Measurements from ENCODE around the gene TMEM266.

TMEM266 gene

DNA sequence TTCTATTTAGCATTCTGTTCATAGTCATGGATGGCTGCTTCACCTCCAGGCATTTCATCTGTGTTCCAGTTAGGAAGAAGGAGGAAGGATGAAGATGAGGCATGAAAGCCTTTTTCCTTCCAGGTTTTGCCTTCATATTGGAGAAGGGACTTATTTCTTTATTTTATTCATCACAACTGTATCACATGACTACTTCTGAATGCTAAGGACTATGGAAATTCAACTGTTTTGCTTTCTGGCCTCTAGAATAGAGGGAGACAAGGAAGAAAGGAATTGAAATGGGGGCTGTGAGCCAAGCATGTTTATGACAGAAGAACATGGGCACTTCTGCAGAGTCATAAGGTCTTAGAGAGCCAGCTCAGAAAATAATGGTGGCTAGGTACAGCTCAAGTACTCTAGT lies 10.4 kb downstream of the TMEM266 start:
- DNase-seq = no peak

DNA sequence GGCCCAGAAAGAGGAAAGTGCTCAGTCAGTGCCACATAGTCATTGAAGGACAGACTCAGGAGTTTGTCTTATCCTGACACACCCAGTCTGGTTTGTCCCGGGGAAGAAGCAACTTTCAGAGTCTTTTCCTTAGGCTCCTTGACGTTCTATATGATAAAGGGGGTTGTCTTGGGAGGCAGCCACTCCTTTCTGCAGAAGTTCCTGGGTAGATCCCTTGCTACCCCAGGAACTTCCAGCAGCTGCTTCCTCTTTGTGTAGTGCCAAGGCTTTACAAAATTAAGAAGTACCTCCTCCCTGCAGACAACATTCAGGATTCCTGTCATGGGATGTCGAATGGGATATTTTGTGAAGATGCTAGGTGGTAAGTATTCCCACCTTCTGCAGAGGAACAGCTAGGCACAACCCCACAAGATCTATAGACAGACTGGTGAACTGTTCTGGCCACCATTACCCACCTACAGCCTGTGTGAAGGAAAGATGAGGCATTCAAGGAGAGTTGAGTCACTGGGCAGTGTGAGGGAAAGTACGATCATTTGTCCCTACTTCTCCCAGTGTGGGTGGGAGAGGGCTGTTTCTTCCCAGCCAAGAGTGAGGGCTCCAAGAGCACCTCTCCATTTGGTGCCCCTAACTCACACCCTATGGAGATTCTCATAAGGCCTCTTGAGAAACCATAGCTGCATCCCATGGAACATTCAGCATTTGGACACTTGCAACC lies 11.3 kb downstream of the TMEM266 start:
- no peak for DNase-seq

DNA sequence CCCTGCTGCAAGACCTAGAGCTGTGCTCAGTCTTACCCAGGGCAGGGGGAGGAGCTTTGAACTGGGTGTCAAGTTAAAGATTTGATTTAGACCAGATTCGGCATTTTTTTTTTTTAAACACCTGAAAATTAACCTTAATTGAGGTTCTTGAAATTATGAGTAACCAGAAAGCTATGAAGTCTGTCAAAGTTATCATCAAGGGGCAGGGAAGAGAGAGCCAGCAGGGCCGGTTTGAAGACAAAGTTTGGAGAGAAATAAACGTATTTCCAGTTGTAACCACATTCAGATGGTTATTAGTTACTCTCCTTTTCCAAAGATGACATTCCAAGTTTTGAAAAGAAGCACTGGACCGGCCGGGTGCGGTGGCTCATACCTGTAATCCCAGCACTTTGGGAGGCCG lies 12.0 kb downstream of the TMEM266 start:
- DNase-seq = no peak

DNA sequence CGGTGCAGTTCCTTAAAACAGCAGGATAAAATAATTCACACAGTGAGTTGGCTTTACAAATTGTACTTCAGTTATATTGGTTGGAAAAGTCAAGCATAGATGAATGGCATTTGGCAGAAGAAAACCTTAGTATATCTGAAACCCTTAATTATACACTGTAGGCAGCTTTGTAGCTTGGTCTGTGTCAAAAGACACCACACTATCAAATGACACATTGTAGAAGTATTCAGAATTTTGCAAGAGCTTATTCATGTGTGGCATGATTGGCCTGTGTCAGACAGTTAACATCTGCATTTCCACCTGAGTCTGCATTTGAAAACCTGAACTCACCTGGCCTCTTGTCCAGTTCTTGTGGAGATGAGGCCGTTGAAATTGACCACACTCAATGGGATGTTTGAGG lies 13.8 kb downstream of the TMEM266 start:
- DNase-seq = no peak

DNA sequence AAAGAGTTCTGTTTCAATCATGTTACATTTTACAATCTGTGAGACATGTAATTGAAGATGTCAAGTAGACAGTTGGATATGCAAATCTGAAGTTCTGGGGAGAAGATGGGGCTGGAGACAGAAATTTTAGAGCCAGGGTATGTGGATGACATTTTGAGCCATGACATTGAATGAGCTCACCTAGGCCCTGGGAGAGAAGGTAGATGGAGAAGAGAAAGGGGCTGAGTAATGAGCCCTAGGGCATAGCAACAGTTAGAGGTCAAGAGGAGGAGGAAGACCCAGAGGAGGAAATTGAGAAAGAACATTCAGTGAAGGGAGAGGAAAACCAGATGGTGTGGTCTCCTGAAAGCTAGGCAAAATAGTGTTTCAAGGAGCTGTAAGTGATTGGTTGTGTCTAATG lies 15.3 kb downstream of the TMEM266 start:
- no peak for DNase-seq

DNA sequence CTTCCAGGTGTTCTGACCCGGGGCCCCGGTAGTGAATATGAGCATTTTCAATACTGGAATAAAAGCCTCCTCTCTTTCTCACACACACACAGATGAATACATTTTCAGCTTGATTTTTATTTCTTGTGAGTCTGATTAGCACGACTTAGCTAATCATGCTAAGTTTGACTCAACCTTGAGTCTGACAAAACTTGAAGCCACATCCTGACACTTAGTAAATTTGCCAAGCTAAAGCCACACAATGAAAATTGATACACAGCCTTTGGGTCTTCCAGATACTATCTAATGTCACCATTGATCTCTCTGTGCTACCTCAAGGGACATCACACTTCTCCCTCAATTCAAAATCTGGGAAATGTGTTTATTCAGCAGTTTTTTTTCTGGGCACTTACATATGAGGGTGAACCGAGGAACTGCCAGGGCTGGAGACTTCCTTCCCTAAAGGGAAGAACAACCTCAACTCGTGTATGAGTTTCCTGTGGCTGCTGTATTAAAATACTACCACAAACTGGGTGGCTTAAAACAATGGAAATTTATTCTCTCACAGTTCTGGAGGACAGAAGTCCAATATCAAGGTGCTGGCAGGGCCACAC lies 18.6 kb downstream of the TMEM266 start:
- DNase-seq = no peak

DNA sequence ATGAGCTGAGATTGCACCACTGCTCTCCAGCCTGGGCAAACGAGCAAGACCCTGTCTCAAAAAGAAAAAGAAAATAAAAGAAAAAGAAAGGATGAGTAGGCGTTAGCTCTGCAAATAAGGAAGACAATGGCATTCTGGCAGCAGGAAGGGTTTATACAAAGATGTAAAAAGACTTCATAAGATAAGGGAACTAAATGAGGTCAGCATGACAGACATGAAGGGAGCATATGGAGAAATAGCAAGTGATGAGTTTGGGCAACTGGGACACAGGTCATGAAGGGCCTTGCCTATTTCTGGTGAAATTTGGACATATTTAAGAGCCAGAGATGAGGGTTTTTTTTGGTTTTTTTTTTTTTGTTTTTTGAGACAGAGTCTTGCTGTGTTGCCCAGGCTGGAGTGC lies 24.5 kb downstream of the TMEM266 start:
- no peak for DNase-seq

DNA sequence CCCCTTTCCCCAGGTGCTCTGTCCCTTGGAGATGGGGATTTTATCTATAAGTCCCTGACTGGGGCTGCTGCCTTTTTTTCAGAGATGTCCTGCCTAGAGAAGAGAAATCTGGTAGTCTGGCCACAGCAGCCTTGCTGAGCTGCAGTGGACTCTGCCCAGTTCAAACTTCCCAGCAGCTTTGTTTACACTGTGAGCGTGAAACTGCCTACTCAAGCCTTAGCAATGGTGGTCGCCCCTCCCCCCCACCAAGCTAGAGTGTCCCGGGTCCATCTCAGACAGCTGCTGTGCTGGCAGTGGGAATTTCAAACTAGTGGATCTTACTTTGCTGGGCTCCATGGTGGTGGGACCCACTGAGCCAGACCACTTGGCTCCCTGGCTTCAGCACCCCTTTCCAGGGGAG lies 38.9 kb downstream of the TMEM266 start:
- no peak for DNase-seq

DNA sequence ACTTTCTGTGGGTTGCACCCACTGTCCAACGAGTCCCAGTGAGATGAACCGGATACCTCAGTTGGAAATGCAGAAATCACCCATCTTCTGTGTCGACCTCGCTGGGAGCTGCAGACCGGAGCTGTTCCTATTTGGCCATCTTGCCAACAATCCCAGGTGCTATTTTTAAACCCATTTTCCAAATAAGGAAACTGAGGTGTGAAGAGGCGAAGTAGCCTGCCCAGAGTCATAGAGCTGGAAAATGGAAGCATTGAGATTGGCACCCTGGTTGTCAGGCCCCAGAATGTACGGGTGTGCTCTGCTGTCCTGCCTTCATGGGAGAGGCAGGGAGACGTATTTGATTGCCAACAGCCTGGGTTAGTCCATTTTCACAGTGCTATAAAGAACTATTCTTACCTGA lies 39.6 kb downstream of the TMEM266 start:
- no peak for DNase-seq

DNA sequence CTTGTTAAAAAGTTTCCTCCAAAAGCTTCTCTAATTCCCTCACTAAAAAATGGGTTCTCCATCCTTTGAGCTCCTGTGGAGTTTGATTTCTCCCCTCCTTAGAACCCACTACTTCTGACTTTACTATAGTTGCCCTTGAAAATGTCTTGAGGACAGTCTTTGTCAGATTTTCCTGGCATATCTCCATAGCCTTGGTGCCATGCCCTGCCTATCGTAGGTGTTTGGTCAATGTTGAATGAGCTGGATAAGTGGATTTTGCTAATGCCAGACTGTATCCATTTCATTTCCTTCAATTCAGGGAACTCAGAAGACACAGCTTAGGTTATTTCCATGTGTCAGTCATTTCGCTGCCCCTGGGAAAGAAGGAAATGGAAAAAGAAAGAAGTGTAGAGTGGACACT lies 40.6 kb downstream of the TMEM266 start:
- no peak for DNase-seq

DNA sequence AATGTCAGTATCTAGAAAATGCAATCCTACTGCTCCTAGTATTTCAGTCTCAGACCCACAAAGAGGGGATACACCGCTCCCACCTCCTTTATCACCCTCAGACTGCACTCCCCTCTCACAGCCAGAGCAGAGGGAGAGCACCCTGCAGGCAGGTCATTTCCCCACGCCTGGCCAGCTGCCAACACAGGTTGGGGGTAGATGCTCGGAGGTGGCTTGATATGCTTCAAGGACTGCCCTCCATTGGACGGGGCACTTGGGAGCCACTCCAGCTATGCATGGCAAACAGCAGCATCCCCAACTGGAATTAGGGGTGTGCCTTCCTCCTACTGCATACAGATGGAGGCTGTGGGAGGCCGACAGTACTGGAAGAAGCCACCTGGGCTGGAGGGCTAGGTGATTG lies 41.9 kb downstream of the TMEM266 start:
- no peak for DNase-seq

DNA sequence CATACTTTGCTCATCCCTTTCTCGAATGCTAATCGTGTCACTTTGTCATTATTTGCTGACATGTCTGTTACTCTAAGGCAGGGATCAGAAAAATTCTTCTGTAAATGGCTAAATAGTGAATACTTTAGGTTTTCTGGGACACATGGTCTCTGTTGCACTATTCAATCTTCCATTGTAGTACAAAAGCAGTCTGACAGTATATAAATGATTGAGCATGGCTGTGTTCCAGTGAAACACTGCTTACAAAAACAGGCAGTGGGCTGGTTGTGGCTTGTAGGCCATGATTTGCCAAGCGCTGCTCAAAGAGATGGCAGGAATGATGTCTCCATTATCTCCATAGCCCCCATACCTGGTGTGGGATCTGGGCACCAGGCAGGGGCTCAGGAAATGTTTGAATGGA lies 45.6 kb downstream of the TMEM266 start:
- no peak for DNase-seq

DNA sequence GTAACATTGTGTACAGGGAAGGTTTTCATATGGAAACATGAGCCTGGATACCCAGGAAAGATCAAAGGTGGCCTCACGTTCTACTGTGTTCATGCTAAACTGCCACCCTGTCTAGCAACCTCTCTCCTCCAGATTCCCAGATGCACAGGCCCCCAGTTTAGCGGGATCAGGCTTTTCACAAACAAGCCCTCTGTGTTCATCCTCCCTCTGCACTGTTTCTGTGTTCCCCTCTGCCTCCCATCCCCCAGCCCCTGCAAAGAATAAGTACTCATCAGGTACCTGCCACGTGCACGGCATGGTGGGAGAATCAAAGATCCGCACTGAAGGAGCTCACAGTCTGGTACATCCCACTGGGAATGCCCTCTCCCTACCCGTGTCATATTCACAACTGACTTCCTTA lies 46.1 kb downstream of the TMEM266 start:
- DNase-seq = no peak

DNA sequence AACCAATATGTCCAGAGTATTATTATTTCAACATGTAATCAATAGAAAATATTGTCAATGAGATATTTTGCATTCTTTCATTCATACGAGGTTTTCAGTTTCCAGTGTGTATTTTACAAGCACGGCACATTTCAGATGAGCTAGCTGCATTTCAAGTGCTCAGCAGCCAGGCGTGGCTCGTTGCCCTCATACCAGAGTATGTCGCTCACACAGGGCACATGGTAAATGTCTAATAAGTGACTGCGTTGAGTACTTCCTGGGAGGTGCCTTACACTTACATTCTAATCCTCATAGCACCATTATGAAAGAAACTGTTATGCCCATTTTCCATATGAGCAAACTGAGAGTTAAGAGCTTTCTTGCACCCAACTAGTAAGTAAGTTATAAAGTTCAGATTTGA lies 47.4 kb downstream of the TMEM266 start:
- DNase-seq = no peak

DNA sequence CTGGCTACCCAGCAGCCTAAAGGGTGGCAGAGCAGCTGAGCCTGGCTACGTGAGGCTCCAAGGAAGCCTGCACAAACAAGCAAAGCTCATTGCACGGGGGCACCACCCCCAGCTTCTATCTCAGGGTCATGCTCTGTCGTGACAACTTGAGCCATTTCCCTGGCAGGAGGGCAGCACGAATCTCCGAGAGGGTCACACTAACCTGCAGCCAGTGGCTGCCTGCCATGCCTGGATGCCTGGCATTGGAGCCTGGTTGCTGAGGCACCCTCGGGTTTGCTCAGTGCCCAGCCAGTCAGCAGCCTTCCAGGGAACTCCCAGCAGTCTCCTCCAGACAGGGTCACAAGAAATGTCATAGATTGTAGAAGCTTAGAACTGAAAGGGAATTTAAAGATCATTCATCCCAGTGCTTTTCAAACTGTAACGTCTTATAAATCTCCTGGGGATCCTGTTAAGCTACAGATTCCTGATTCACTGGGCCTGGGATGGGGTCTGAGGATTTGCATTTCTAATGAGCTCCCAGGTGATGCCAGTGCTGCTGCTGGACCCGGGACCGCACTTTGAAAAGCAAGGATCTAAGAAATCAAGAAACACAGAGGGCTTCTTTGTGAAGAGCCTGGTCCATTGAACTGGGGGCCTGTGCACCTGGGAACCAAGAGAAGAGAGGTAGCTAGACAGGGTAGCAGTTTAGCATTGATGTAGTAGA lies 48.4 kb downstream of the TMEM266 start:
- no peak for DNase-seq

DNA sequence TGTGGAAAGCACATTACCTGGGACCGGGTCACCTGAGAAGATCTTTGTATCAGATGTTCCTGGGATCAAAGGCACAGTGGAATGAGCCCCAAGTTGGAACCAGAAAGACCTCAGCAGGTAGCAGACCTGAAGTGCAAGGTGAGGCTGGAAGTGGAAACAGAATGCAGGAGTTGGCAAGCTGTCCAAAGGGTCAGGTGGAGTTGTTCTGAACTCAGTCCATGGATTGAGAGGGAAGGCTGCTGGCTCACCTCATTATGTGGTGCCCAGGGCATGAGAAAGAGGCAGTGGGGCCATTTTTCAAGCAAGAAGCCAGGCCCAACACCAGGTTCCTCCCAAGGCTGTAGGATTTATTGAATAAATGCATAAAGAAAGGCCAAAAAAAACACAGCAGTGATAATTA lies 49.3 kb downstream of the TMEM266 start:
- no peak for DNase-seq

DNA sequence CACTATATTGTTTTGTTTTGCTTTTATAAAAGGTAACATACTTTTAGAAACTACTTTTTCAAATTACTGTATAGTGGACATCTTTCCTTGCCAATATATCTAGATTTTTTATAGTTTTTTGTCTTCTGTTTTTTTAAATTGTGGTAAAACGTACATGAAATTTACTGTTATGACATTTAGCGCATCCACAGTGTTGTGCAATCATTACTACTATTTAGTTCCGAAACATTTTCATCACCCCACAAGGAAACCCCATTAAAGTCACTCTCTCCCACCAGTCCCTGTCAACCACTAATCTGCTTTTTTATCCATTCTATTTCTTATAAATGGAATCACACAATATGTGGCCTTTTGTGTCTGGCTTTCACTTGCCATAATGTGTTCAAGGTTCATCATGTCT lies 54.8 kb downstream of the TMEM266 start:
- no peak for DNase-seq

DNA sequence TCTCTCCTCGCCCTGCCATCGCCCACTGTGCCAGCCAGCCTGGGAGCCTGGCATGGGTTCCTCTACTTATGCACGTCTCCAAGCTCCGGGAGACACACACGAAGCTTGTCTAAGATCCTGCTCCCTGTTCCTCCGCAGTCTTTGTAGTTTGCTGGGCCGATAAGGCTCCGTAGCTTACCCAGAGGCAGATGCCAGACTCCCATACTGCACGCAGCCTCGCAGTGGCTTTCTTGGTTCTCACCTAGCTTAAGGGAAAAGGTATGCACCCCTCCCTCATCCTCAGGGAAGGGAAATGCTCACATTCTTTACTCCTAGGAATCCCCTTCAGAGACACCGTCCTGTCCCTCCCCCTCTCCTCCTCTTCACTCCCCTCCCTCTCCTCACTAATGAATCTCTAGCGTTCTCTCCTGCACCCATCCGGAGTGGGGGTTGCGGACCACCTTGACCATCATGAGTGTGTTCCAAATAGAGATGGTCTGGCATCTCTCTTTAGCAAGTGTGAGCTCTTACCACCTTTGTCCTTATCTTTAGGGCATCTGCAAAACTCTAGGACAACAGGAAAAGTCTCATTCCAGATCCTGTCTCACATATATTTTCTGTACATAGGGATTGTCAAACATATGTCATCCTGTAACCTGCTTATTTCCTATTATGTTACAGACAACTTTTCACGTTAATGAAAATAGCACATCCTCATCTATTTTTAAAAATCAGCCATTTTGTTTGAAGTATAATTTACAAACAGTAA lies 56.5 kb downstream of the TMEM266 start:
- no peak for DNase-seq

DNA sequence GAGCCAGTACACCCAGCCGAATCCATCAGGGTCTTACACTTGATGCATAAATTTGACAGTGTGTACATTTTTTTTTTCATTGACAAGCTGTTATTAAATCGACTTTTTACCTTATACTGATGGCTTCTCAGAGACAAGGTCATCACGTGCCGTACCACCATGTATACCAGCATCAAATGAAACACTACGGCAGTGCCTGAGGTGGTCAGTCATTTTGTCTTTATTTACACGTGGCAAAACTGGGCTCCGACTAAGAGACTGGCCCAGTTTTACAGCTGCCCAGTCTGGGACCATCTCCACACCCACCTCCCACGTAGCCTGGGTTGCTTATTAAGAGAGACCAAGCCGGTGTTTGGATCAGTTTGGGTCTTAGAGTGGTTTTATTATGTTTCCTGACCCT lies 57.4 kb downstream of the TMEM266 start:
- no peak for DNase-seq

DNA sequence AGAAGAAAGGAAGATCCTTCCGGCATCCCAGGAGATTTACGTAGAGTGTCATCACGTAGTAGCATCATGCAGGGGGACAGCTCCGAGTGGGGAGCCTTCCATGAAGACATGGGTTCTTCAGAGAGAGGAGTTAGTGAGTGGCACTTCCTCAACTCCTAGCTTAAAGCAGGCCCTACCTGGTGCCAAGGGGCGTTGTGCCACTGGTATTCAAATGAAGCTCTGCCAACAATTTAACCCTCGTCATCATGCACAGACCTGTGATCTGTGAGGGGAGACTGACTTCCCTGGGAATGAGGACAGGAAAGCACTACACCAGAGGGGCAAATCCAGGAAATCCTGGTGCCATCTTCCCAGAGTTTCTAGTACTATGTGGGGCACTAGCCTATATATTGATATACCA lies 59.0 kb downstream of the TMEM266 start:
- DNase-seq = no peak

DNA sequence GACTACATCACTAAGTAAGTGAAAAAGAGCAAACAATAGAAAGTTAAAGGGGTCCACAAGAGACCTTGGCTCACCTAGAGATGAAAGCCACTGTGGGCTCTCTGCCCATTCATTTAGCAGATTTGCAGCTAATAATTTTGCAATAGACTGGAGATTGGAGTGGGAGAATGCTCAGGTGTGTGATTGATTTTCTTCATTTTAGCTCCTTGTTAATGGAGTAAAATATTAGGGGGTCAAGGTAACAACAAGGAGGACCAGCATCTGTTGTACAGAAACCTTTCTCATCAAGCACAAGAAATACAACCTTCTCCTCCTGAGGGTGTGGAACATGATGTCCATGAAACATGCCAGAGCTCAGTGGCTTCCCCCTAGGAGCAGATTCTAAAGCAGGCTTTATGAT lies 63.2 kb downstream of the TMEM266 start:
- DNase-seq = no peak

DNA sequence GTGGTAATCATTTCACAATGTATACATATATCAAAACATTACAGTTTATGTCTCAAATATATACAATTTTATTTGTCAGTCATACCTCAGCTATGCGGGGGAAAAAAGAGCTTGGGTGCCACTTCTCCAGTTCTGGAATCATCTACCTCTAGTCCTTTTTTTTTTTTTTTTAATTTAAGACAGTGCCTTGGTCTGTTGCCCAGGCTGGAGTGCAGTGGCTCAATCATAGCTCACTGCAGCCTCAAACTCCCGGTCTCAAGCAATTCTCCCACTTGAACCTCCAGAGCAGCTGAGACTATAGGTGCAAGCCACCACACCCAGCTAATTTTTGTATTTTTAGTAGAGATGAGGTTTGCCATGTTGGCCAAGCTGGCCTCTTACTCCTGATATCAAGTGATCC lies 67.4 kb downstream of the TMEM266 start:
- no peak for DNase-seq

DNA sequence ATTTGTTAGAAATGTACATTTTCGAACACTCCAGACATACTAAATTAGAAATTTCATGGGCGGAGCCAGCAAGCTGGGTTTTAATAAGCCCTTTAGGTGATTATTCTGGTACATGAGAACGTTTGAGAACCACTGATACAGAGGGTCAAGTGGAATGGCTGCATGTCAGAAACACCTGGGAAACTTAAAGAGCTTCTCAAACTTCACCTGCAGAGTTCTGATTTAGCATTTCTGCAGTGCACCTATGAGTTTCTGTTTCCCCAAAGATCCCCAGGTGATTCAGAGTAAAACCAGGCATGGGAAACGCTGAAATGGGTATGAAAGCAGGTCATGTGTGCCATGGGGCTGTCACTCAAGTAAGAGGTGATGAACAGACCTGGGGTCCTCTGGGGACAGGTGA lies 68.1 kb downstream of the TMEM266 start:
- no peak for DNase-seq

DNA sequence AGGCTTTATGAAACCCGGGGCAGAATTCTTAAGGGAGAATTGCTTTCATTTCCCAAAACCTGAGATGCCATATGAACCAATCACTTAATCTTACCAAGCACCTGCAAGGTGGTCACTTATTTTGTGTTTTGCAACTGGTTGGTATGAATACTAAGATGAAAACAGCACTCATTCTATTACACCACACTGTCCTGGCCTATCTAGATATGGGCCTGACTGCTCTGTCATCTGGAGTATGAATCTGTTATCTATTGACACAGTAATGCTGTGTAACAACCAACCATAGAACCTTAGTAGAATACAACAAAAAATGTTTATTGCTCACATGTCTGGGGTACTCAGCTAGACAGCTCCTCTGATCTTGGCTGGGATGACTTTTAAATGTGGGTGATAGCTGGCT lies 74.8 kb downstream of the TMEM266 start:
- DNase-seq = no peak
